DND-41 (cell line): ENCODE data around the gene LIPG.

Experiments used
- ATAC-seq: fragments of 200-7000 bp; cut with Tn5 transposase; 3 replicates; pipeline ENCODE4 v1.9.1; 2021; ENCODE audit warnings: low read depth; ENCODE audit not compliant: insufficient read depth
- DNase-seq: peaks from one replicate; pipeline ENCODE4 v3.0.0-alpha.2; 2020
- H2AFZ ChIP-seq: 2 replicates; pipeline ENCODE4 v1.6.0; 2012; ENCODE audit warnings: low read depth, low read length
- H3K27ac ChIP-seq: 2 replicates; pipeline ENCODE4 v1.5.1; 2012; ENCODE audit warnings: low read length, inconsistent platforms
- H3K27me3 ChIP-seq: fragments of 200-600 bp; sonication (generic); 2 replicates; pipeline ENCODE4 v1.6.0; 2012; ENCODE audit warnings: low read length, mild to moderate bottlenecking, inconsistent platforms; ENCODE audit not compliant: insufficient read depth, poor library complexity
- H3K36me3 ChIP-seq: 2 replicates; pipeline ENCODE4 v1.5.1; 2012; ENCODE audit warnings: low read length, inconsistent platforms; ENCODE audit not compliant: insufficient read depth
- H3K4me1 ChIP-seq: 2 replicates; pipeline ENCODE4 v1.5.1; 2012; ENCODE audit warnings: mild to moderate bottlenecking, low read length; ENCODE audit not compliant: insufficient read depth
- H3K4me2 ChIP-seq: 2 replicates; pipeline ENCODE4 v1.6.0; 2012; ENCODE audit warnings: mild to moderate bottlenecking, moderate library complexity, low read length, inconsistent platforms; ENCODE audit not compliant: insufficient read depth
- H3K4me3 ChIP-seq, 2 experiments: fragments of 200-600 bp in 1 of 2; shearing (Covaris generic) in 1 of 2; 2 replicates each; pipeline ENCODE4 v1.5.1; 2012 to 2016; ENCODE audit warnings: inconsistent platforms in 2 of 2, low read length in 2 of 2, mild to moderate bottlenecking in 2 of 2, low read depth in 1 of 2, moderate library complexity in 1 of 2
- H3K79me2 ChIP-seq: 2 replicates; pipeline ENCODE4 v1.6.0; 2012; ENCODE audit warnings: low read length, inconsistent platforms; ENCODE audit not compliant: insufficient read depth
- H3K9ac ChIP-seq: 2 replicates; pipeline ENCODE4 v1.6.0; 2012; ENCODE audit warnings: low read depth, mild to moderate bottlenecking, inconsistent platforms, low read length, moderate library complexity
- H3K9me3 ChIP-seq: 2 replicates; pipeline ENCODE4 v1.5.1; 2012; ENCODE audit warnings: low read length, moderate library complexity, mild to moderate bottlenecking, inconsistent platforms; ENCODE audit not compliant: insufficient read depth, severe bottlenecking
- H4K20me1 ChIP-seq: 2 replicates; pipeline ENCODE4 v1.6.0; 2012; ENCODE audit warnings: low read length; ENCODE audit not compliant: insufficient read depth
- EZH2 ChIP-seq: IDR thresholded peaks from 3 replicates; pipeline ENCODE4 v1.6.1; 2012; ENCODE audit warnings: borderline replicate concordance, low read depth, mild to moderate bottlenecking, moderate library complexity, low read length, inconsistent platforms; ENCODE audit not compliant: severe bottlenecking
- TF ChIP-seq, protein P1 (sequence below): IDR thresholded peaks from 2 replicates; pipeline ENCODE4 v1.5.1; 2012; ENCODE audit warnings: borderline replicate concordance, low read length, moderate library complexity, mild to moderate bottlenecking; ENCODE audit not compliant: poor library complexity, severe bottlenecking; ENCODE audit errors: extremely low read depth

Gene LIPG

DNA sequence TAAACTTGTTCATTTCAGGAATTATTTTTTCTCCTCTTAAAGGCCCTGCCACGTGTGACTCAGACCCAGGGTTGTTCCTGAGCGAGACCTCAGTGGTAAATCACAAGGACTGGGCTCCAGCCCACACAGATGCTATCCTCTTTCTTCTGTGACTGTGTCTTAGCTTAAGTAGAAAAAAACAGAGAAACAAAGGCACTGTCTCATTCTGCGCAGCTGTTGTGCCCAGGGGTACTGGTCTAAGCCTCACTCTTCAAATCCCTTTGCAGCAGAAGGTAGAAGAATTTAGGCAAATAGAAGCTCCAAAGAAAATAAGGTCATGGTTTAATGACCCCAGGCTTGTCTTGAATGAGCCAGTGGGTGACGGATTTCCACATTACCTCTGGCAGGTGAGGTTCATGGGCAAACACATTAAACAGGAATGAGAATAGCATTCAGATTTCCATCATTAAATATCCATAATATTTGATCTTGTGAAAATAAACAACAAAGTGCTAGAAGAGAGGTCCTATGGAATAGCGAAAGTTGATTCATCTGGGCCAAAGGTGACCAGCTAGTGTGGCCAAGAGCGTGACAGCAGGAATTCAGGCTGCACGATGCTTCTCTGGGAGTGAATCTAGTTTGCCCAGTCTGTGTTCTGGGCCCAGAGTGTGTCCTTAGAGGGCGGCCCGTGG is 63.3 kb downstream of the LIPG start:
- H3K4me2 ChIP-seq, result no peak overlapping the region
- H4K20me1 ChIP-seq, result no peaks in the 10 kb centered on the region
- no peak overlapping the region for H2AFZ ChIP-seq
- ATAC-seq, result no peak
- H3K4me3 ChIP-seq, result no peak overlapping the region
- H3K9ac ChIP-seq, result no peak overlapping the region
- no peaks in the 10 kb centered on the region for H3K36me3 ChIP-seq
- H3K27me3 ChIP-seq, result peaks cover 20% of the 10 kb centered on the region
- H3K4me1 ChIP-seq, result 0 out of 2 replicates have a peak, but pooled peaks cover 2% of the 10 kb centered on the region
- H3K79me2 ChIP-seq, result no peaks in the 10 kb centered on the region
- no peaks in the 10 kb centered on the region for H3K9me3 ChIP-seq
- no peak overlapping the region for H3K27ac ChIP-seq
- DNase-seq, result no peak
- no peak for TF ChIP-seq EZH2
- TF ChIP-seq, protein P1, sequence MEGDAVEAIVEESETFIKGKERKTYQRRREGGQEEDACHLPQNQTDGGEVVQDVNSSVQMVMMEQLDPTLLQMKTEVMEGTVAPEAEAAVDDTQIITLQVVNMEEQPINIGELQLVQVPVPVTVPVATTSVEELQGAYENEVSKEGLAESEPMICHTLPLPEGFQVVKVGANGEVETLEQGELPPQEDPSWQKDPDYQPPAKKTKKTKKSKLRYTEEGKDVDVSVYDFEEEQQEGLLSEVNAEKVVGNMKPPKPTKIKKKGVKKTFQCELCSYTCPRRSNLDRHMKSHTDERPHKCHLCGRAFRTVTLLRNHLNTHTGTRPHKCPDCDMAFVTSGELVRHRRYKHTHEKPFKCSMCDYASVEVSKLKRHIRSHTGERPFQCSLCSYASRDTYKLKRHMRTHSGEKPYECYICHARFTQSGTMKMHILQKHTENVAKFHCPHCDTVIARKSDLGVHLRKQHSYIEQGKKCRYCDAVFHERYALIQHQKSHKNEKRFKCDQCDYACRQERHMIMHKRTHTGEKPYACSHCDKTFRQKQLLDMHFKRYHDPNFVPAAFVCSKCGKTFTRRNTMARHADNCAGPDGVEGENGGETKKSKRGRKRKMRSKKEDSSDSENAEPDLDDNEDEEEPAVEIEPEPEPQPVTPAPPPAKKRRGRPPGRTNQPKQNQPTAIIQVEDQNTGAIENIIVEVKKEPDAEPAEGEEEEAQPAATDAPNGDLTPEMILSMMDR, result no peak

DNA sequence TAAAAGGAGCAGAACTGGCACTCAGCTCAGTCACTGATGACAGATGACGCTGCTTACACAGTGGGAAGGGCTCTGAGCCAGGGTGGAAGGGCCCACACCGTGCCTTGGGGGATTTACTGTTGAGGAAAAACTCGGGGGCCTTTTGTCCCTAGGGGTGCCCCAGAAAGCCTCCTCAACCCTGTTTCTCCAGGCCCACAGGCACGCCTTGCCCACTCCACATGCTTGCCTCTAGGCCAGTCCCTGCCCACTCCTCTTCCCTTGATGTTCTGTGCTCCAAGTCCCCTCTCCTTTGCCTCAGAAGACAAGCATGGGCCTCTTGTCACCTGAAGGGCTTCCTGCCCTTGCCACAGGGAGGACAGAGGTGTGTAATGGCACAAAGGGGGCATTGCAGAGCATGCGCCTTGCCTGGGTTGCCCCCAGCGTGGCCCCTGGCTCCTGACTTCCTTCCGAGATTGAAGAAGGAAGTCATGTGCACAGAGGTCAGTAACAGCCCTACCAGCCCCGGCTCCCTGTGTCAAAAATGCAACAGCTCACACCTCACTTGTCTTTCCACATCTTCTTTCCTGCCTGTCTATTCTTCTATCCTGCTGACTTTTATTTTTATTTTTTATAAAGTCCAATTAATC is 65.1 kb downstream of the LIPG start:
- DNase-seq (no peak), ATAC-seq (no peak)
- H3K4me3 ChIP-seq, result no peak overlapping the region
- no peaks in the 10 kb centered on the region for H3K9me3 ChIP-seq
- H4K20me1 ChIP-seq, result no peaks in the 10 kb centered on the region
- H2AFZ ChIP-seq, result no peak overlapping the region
- H3K36me3 ChIP-seq, result no peaks in the 10 kb centered on the region
- no peaks in the 10 kb centered on the region for H3K4me1 ChIP-seq
- H3K9ac ChIP-seq, result no peak overlapping the region
- H3K27ac ChIP-seq, result no peak overlapping the region
- no peaks in the 10 kb centered on the region for H3K79me2 ChIP-seq
- no peak overlapping the region for H3K4me2 ChIP-seq
- no peak for TF ChIP-seq EZH2
- TF ChIP-seq, protein P1, result no peak
- H3K27me3 ChIP-seq, result peaks cover 11% of the 10 kb centered on the region

DNA sequence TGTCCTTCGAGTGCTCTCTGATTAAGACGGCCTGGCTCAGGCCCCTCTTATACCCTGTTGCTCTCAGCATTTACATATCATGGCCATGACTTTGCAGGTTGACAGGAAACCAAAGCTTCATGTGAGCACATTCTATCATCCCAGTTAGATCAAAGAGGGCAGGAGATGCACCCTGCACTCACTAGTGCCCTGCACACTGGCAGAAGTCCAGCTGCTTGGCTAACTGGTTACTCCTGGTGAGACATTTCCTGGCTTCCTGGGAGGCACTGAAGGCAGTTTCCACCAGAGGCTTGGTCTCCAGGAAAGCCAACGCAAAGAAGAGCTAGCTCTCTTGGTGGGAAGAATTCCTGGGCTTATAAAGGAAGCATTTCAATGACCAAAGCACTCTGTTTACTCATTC is 66.3 kb downstream of the LIPG start:
- Histone ChIP-seq H3K4me3 (no peak overlapping the region), H3K27ac (no peak overlapping the region), H4K20me1 (no peaks in the 10 kb centered on the region), H2AFZ (no peak overlapping the region), H3K4me1 (no peaks in the 10 kb centered on the region), H3K79me2 (no peaks in the 10 kb centered on the region), H3K9ac (no peak overlapping the region), H3K4me2 (no peak overlapping the region), H3K9me3 (no peaks in the 10 kb centered on the region), H3K36me3 (no peaks in the 10 kb centered on the region), H3K27me3 (peaks cover 8% of the 10 kb centered on the region)
- TF ChIP-seq EZH2, result no peak
- TF ChIP-seq, protein P1, result no peak
- no peak for DNase-seq
- no peak for ATAC-seq
